Neural cell (in vitro differentiated cells): ENCODE data around the gene SPEG.

ENCODE experiments used
- EZH2 ChIP-seq: fragments of 200-600, 300-800 bp; shearing (Covaris generic), sonication (generic); IDR thresholded peaks from 2 replicates; pipeline ENCODE4 v1.6.1; 2014; ENCODE audit warnings: antibody characterized with exemption, low read length, borderline replicate concordance, mild to moderate bottlenecking; ENCODE audit not compliant: insufficient read depth, poor library complexity, severe bottlenecking
- MXI1 ChIP-seq: fragments of 450-650 bp; conservative IDR thresholded peaks from 2 replicates; pipeline ENCODE4 v1.6.1; 2014; ENCODE audit warnings: antibody characterized with exemption, mild to moderate bottlenecking; ENCODE audit not compliant: poor library complexity, severe bottlenecking
- POLR2AphosphoS5 ChIP-seq: IDR thresholded peaks from 2 replicates; pipeline ENCODE4 v1.6.1; 2012
- RAD21 ChIP-seq: fragments of 450-650 bp; conservative IDR thresholded peaks from 2 replicates; pipeline ENCODE4 v1.6.1; 2014; ENCODE audit warnings: antibody characterized with exemption, mild to moderate bottlenecking, moderate library complexity
- SMC3 ChIP-seq: fragments of 450-650 bp; conservative IDR thresholded peaks from 2 replicates; pipeline ENCODE4 v1.6.1; 2014; ENCODE audit warnings: antibody characterized with exemption, mild to moderate bottlenecking, moderate library complexity; ENCODE audit not compliant: poor library complexity
- TAF1 ChIP-seq: IDR thresholded peaks from 2 replicates; pipeline ENCODE4 v1.6.1; 2012; ENCODE audit warnings: low read depth
- TF ChIP-seq, protein P1 (sequence below): fragments of 450-650 bp; IDR thresholded peaks from 2 replicates; pipeline ENCODE4 v1.5.1; 2014; ENCODE audit warnings: antibody characterized with exemption, mild to moderate bottlenecking, moderate library complexity; ENCODE audit not compliant: poor library complexity, severe bottlenecking
- TF ChIP-seq, protein P2 (sequence below): IDR thresholded peaks from 2 replicates; pipeline ENCODE4 v1.6.1; 2012; ENCODE audit warnings: borderline replicate concordance

DNA sequence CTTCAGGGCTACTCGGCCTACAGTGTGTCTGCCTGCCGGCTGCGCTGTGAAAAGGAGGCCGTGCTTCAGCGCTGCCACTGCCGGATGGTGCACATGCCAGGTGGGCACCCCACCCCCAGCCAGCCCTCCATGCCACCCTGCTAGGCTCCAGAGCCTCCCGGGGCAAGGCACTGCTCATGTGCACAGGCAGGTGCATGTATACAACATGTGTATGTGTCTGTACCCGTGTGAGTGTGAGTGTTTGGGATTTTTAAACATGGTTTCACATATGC, 97.7 kb downstream of the SPEG start:
- TF ChIP-seq, protein P1, sequence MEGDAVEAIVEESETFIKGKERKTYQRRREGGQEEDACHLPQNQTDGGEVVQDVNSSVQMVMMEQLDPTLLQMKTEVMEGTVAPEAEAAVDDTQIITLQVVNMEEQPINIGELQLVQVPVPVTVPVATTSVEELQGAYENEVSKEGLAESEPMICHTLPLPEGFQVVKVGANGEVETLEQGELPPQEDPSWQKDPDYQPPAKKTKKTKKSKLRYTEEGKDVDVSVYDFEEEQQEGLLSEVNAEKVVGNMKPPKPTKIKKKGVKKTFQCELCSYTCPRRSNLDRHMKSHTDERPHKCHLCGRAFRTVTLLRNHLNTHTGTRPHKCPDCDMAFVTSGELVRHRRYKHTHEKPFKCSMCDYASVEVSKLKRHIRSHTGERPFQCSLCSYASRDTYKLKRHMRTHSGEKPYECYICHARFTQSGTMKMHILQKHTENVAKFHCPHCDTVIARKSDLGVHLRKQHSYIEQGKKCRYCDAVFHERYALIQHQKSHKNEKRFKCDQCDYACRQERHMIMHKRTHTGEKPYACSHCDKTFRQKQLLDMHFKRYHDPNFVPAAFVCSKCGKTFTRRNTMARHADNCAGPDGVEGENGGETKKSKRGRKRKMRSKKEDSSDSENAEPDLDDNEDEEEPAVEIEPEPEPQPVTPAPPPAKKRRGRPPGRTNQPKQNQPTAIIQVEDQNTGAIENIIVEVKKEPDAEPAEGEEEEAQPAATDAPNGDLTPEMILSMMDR, result no peak
- TF ChIP-seq RAD21 (no peak), POLR2AphosphoS5 (no peak), EZH2 (no peak), MXI1 (no peak), TAF1 (no peak), SMC3 (no peak)
- TF ChIP-seq, protein P2, sequence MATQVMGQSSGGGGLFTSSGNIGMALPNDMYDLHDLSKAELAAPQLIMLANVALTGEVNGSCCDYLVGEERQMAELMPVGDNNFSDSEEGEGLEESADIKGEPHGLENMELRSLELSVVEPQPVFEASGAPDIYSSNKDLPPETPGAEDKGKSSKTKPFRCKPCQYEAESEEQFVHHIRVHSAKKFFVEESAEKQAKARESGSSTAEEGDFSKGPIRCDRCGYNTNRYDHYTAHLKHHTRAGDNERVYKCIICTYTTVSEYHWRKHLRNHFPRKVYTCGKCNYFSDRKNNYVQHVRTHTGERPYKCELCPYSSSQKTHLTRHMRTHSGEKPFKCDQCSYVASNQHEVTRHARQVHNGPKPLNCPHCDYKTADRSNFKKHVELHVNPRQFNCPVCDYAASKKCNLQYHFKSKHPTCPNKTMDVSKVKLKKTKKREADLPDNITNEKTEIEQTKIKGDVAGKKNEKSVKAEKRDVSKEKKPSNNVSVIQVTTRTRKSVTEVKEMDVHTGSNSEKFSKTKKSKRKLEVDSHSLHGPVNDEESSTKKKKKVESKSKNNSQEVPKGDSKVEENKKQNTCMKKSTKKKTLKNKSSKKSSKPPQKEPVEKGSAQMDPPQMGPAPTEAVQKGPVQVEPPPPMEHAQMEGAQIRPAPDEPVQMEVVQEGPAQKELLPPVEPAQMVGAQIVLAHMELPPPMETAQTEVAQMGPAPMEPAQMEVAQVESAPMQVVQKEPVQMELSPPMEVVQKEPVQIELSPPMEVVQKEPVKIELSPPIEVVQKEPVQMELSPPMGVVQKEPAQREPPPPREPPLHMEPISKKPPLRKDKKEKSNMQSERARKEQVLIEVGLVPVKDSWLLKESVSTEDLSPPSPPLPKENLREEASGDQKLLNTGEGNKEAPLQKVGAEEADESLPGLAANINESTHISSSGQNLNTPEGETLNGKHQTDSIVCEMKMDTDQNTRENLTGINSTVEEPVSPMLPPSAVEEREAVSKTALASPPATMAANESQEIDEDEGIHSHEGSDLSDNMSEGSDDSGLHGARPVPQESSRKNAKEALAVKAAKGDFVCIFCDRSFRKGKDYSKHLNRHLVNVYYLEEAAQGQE, result no peak
